PC-9 (cell line): ENCODE results near the gene CIRBP. TPM values are rescaled to one million over a fixed set of nuclear protein-coding genes. Genes with fewer than 3 reads are reported as not detected.

Source experiments
- BruUV-seq: library from RNA; stranded (reverse); fragments of 400-500 nt; replicated peaks from 2 replicates; lab custom pipeline; 2021; lab: Mats Ljungman, UMichigan
- CTCF ChIA-PET: fragments of 300-600 bp; sonication (Branson Sonifier 250); formaldehyde crosslinking; loops from one replicate; lab custom pipeline; 2022; ENCODE audit warnings: antibody characterized with exemption; lab: Charles Lee
- POLR2A ChIA-PET: fragments of 300-600 bp; sonication (Branson Sonifier 250); formaldehyde crosslinking; loops from one replicate; lab custom pipeline; 2022; ENCODE audit warnings: antibody characterized with exemption; ENCODE audit not compliant: unreplicated experiment; lab: Charles Lee
- DNase-seq, 2 experiments: peaks; one replicate each; pipeline versions ENCODE4 v3.0.0 to v3.0.0-alpha.2; 2015 to 2022; ENCODE audit warnings: mixed read lengths in 1 of 2
- H2AFZ ChIP-seq: fragments of 200-600 bp; sonication (generic); 2 replicates; pipeline ENCODE4 v1.8.1; 2017; ENCODE audit warnings: antibody characterized with exemption
- H3F3A ChIP-seq: fragments of 200-600 bp; sonication (generic); 2 replicates; pipeline ENCODE4 v1.8.1; 2017; ENCODE audit warnings: antibody characterized with exemption, mild to moderate bottlenecking, low read depth; ENCODE audit not compliant: insufficient read depth
- H3K27ac ChIP-seq: fragments of 200-600 bp; sonication (generic); 2 replicates; pipeline ENCODE4 v1.6.1; 2016; ENCODE audit warnings: mixed run types
- H3K27me3 ChIP-seq: fragments of 200-600 bp; sonication (generic); 2 replicates; pipeline ENCODE4 v1.6.1; 2016; ENCODE audit warnings: low read depth, mixed run types; ENCODE audit not compliant: insufficient read depth
- H3K36me3 ChIP-seq: fragments of 200-600 bp; sonication (generic); 2 replicates; pipeline ENCODE4 v1.6.1; 2016; ENCODE audit warnings: low read depth, mixed run types
- H3K4me1 ChIP-seq: fragments of 200-600 bp; sonication (generic); replicated peaks from 2 replicates; pipeline ENCODE4 v1.6.1; 2016; ENCODE audit warnings: mixed run types; ENCODE audit not compliant: insufficient read depth
- H3K4me2 ChIP-seq: fragments of 200-600 bp; sonication (generic); 2 replicates; pipeline ENCODE4 v1.6.1; 2017; ENCODE audit warnings: mixed run types
- H3K4me3 ChIP-seq: fragments of 200-600 bp; sonication (generic); 2 replicates; pipeline ENCODE4 v1.6.1; 2016; ENCODE audit warnings: mixed run types
- H3K79me2 ChIP-seq: fragments of 200-600 bp; sonication (generic); 2 replicates; pipeline ENCODE4 v1.6.1; 2017; ENCODE audit warnings: low read depth, mixed run types
- H3K9me2 ChIP-seq: fragments of 200-600 bp; sonication (generic); 2 replicates; pipeline ENCODE4 v1.8.1; 2017; ENCODE audit warnings: mild to moderate bottlenecking; ENCODE audit not compliant: insufficient read depth
- H3K9me3 ChIP-seq: fragments of 200-600 bp; sonication (generic); 2 replicates; pipeline ENCODE4 v1.8.1; 2016; ENCODE audit warnings: low read depth; ENCODE audit not compliant: insufficient read depth
- H4K20me1 ChIP-seq: fragments of 200-600 bp; sonication (generic); 2 replicates; pipeline ENCODE4 v1.8.1; 2017; ENCODE audit not compliant: insufficient read depth
- EZH2 ChIP-seq: fragments of 200-600 bp; sonication (generic); IDR thresholded peaks from 2 replicates; pipeline ENCODE4 v1.8.0; 2017; ENCODE audit warnings: antibody characterized with exemption, low read depth
- intact Hi-C: fragments of 100-400 bp; cut with micrococcal nuclease; formaldehyde crosslinking; loops from one replicate; pipeline ENCODE4 v1.10.0; 2022; ENCODE audit not compliant: unreplicated experiment
- total RNA-seq: library from RNA; stranded (reverse); gene quantifications from 2 replicates; pipeline ENCODE4 v1.2.3, GENCODE V29; 2021
- TF ChIP-seq, protein P1 (sequence below): fragments of 200-600 bp; sonication (generic); conservative IDR thresholded peaks from 2 replicates; pipeline ENCODE4 v1.6.1; 2017; ENCODE audit warnings: mixed run types, antibody characterized with exemption, mild to moderate bottlenecking, moderate library complexity

Gene CIRBP
- total RNA-seq, 1 experiment from 2014 or later: 86.9 TPM

DNA sequence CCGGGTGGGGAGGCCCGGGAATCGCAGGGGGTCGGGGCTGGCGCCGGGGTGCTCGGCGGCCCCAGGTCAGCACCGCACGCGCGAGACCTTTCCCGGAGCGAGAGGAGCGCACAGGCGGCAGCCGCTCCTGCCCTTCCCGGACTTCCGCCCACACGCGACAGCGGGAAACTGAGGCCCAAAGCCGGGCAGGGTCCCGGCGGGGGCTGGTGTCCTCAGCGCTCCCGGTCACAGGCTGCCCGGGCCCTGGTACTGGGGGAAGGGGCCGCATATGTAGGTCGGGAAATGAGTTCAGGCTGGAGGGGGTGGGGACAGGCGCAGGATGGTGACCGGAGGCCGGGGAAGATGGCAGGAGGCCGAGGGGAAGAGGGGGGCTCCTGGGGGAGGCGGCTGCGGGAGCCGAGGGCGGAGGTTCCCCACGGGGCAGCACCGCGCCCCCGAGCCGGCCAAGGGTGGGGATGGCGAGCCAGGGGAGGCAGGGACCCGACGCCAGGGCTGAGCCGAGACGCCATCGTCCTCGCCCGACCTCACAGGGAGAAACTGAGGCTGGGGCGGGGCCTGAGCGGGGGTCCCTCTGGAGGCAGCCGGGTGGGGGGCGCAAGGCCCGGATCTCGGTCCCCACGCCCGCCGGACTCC, 32.0 kb upstream of the CIRBP start:
- Histone ChIP-seq H3K9me2 (no peaks in the 10 kb centered on the region), H3K79me2 (peaks cover 4% of the 10 kb centered on the region; the same call in 1 of the 2 replicates), H2AFZ (no peak overlapping the region), H3K9me3 (no peaks in the 10 kb centered on the region), H3F3A (peaks cover 25% of the 10 kb centered on the region), H4K20me1 (no peaks in the 10 kb centered on the region), H3K27me3 (no peaks in the 10 kb centered on the region), H3K4me3 (peak overlapping the region; percentile 56), H3K27ac (no peak overlapping the region), H3K4me1 (peaks cover 8% of the 10 kb centered on the region), H3K4me2 (peak overlapping the region; percentile 76), H3K36me3 (no peaks in the 10 kb centered on the region)
- no TSS peak for BruUV-seq
- no peak for DNase-seq
- ChIA-PET CTCF (no interaction called here), POLR2A (no interaction called here)
- TF ChIP-seq, protein P1, sequence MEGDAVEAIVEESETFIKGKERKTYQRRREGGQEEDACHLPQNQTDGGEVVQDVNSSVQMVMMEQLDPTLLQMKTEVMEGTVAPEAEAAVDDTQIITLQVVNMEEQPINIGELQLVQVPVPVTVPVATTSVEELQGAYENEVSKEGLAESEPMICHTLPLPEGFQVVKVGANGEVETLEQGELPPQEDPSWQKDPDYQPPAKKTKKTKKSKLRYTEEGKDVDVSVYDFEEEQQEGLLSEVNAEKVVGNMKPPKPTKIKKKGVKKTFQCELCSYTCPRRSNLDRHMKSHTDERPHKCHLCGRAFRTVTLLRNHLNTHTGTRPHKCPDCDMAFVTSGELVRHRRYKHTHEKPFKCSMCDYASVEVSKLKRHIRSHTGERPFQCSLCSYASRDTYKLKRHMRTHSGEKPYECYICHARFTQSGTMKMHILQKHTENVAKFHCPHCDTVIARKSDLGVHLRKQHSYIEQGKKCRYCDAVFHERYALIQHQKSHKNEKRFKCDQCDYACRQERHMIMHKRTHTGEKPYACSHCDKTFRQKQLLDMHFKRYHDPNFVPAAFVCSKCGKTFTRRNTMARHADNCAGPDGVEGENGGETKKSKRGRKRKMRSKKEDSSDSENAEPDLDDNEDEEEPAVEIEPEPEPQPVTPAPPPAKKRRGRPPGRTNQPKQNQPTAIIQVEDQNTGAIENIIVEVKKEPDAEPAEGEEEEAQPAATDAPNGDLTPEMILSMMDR: no peak
- no peak for TF ChIP-seq EZH2
- intact Hi-C loops: no loop called here

DNA sequence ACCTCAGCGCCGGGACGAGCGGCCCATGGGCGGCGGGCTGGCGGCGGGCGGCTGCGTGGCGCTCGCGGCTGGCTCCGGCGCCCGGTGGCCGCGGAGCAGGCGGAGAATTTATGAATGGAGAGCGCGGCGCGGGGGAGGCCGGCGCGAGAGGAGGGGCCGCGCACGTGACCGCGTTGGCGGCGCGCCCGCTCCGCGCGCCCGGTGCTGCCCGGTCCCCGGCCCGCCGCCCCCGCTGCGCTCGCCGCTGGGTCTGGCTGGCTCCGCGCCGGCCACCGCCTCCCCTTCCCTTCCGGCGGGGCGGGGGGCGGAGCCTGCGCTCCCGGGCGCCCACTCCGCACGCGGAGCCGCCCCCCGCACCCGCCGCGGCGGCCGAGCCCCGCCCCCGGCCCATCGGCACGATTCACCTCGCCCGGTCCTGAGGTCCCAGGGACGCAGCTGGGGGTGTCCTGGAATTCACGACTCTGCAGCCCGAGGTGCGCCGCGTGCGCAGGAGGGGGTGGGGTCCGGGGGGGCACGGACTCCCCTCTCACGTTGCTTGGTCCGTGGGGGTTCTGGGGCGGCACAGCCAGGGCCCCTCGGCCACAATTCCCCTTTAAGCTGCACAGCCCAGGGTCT, 31.3 kb upstream of the CIRBP start, which contains the start of gene CBARP:
CBARP (minus strand) TSS at position 252 of the 615 bp plus-strand sequence. CDS start 1,905 bp downstream, outside the sequence.
- TF ChIP-seq, protein P1: no peak
- no peak for TF ChIP-seq EZH2
- Histone ChIP-seq H3K27ac (no peak within 1 kb of the TSS), H3K4me2 (peak within 1 kb of the TSS; percentile 76), H4K20me1 (no peaks in the 10 kb centered on the region), H3K9me2 (no peaks in the 10 kb centered on the region), H3K4me3 (peak within 1 kb of the TSS; percentile 56), H3K27me3 (no peaks in the 10 kb centered on the region), H3F3A (peaks cover 20% of the 10 kb centered on the region; the same call in 1 of the 2 replicates), H2AFZ (no peak within 1 kb of the TSS), H3K79me2 (peaks cover 9% of the 10 kb centered on the region), H3K9me3 (no peaks in the 10 kb centered on the region), H3K4me1 (peaks cover 8% of the 10 kb centered on the region), H3K36me3 (no peaks in the 10 kb centered on the region)
- ChIA-PET CTCF (no interaction called here), POLR2A (no interaction called here)
- DNase-seq: no peak
- intact Hi-C loops: no loop called here
- BruUV-seq: no TSS peak

DNA sequence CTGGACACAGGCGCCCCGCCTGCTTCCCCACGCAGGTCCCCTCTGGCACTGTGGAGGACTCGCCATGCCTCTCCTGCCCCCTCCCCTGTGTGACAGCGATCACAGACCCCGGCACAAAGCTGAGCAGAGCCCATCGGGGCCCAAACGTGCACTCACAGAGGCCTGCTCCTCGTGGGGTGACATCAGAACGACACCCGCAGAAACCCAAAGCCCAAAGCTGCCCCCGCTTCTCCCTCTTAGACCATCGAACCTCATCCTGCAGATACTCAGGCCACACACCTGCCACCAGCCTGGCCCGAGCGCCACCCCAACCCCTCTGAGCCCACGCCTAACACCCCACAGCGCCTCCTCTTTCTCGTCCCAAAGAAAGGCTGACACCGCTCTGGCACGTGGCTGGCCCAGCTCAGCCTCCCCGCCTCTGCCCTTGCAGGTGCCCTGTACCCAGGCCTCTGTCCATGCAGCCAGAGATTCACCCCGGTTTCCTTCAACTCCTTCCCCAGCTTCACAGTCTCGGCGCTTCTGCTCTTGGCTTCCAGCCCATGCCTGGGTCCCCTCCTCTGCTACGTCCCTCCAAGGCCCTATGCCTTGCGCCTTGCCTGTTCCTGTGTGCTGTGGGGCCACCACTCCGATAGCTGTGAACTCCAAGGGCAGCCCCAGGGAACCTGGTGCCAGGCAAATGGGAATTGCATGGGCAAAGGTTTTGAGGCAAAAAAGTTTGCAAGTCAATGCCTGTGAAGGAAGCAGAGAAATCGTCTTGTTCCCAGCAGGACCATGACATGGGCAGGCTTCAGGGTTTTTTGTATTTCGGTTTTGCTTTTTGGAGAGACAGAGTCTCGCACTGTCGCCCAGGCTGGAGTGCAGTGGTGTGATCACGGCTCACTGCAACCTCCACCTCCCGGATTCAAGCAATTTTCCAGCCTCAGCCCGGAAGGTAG, 30.5 kb upstream of the CIRBP start:
- Histone ChIP-seq H3K27me3 (no peaks in the 10 kb centered on the region), H3K79me2 (peaks cover 9% of the 10 kb centered on the region), H4K20me1 (no peaks in the 10 kb centered on the region), H3K36me3 (no peaks in the 10 kb centered on the region), H3F3A (peaks cover 27% of the 10 kb centered on the region; the same call in 1 of the 2 replicates), H3K4me1 (peaks cover 16% of the 10 kb centered on the region), H3K27ac (no peak overlapping the region), H3K4me3 (no peak overlapping the region), H3K9me2 (no peaks in the 10 kb centered on the region), H3K9me3 (no peaks in the 10 kb centered on the region), H2AFZ (no peak overlapping the region), H3K4me2 (peak overlapping the region; percentile 53; the same call in 1 of the 2 replicates)
- ChIA-PET CTCF (no interaction called here), POLR2A (no interaction called here)
- TF ChIP-seq EZH2: no peak
- TF ChIP-seq, protein P1: no peak
- intact Hi-C loops: no loop called here
- DNase-seq: no peak
- BruUV-seq: no TSS peak
